T-helper 2 cell treated with Interferon-gamma antibody and Interleukin-4, amounts not matched to agents 100 ng/mL and 5 ng/mL, for 36 hours (primary cell): ENCODE measurements around the gene AQP1. TPM values are rescaled to one million over a fixed set of nuclear protein-coding genes. Genes with fewer than 3 reads are reported as not detected.

Source experiments
- intact Hi-C: fragments of 100-400 bp; cut with micrococcal nuclease; formaldehyde crosslinking; loops from one replicate; pipeline ENCODE4 v1.15.1; 2023
- total RNA-seq: library from RNA; stranded (reverse); gene quantifications from 2 replicates; pipeline ENCODE4 v1.2.3, GENCODE V29; 2022

Gene AQP1
- total RNA-seq, 1 donor from 2014 or later: not detected

DNA sequence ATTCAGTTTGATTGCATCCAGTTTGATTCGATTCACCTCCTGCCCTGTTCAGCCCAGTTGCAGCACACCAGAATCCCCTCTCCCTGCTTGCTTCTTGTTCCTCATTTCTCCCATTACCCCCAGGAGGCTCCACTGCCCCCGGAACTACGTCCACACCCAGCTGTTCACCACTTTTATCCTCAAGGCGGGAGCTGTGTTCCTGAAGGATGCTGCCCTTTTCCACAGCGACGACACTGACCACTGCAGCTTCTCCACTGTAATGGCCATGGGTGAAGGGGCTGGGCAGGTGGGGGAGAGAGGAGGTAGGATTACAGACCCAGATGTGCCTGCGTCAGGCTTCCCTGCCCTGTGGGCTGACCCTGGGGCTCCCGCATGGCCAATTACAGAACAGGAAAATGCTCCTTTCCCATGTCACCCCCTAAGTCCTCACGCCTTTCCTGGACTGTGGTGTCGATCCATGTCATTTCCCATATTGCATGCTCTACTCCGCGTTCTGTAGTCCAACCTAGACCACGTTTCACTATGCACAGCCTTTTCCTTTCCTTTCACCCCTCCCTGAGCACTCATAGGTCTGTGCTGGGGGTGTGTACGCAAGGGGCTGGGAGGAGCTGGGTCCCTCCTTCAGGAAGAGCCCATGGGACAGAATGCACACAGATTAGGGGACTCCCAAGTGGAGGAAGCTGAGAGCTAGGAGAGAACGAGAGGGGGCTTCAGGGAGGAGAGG lies 60.3 kb downstream of the AQP1 start:
- intact Hi-C loops: no loop called here

GRCh38 chr7:30973292-30973691 lies 61.6 kb downstream of the AQP1 start:
- intact Hi-C loops: no loop called here

DNA sequence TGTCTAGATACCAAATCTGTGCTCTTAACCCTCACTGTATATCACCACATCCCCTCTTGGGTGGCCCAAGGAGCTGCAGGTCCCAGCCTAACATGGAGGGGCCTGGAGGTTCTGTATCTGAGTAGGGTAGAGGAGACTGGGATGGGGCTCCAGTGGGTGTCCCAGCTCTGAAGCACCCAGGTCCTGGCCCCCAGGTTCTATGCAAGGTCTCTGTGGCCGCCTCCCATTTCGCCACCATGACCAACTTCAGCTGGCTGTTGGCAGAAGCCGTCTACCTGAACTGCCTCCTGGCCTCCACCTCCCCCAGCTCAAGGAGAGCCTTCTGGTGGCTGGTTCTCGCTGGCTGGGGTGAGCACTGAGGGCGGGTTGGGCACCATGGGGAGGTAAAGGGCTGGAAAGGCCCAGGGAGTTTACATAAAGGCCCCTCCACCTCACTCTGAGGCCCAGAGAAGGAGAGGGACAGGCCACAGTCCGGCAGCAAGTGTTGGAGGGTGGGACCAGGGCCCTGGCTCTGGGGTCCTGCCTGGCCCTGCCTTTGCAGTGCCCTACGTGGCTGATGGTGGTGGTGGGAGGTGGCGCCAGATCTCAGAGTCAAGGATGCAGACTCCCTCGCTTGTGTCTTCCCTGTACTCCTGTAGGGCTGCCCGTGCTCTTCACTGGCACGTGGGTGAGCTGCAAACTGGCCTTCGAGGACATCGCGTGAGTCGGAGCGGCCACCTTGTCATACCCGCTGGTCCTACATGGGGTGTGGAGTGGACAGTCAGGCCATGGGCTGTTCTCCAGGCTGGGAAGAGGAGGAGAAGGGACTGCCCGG lies 62.3 kb downstream of the AQP1 start:
- intact Hi-C loops: loop anchor here (1.0 to 2.0 kb wide), 2 partner anchors 36 to 173 kb away; no protein-coding TSS in a partner anchor

DNA sequence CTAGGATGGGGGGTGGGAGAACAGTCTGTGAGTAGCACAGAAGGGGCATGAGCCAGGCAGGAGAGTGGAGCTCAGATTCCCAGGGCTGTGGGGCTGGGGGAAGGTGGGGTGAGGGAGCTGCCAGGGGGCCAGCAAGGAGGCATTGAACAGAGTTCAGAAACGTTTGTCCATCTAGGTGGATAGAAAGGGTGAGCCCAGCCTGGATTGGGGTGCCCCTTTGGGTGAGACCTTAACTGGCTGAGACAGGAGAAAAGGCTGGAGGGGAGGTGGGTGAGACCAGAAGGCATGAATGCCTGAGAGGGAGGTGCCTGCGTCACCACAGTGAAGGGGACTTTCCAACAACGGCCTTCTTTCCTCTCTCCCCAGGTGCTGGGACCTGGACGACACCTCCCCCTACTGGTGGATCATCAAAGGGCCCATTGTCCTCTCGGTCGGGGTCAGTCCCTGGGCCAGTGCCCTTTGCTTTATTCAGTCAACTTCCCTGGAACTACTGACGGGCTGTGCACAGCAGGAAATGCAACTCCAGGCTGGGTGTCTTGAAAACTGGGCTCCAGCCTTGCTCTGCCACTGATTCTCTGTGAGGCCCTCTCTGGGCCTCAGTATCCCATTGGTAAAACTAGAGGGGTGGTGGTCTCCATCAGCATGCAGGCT lies 63.1 kb downstream of the AQP1 start:
- intact Hi-C loops: loop anchor here (1.0 to 2.0 kb wide), 2 partner anchors 36 to 174 kb away; no protein-coding TSS in a partner anchor

Other genes with a start within 250 kb of the AQP1 start
- gene CRHR2, start 229.4 kb upstream of the AQP1 start, total RNA-seq: not detected in 2 replicates
- 0.77 and 0.89 TPM in 2 replicates for gene INMT, start 159.7 kb upstream of the AQP1 start, total RNA-seq
- gene MINDY4, start 140.4 kb upstream of the AQP1 start, total RNA-seq: 1.2 and 1.3 TPM in 2 replicates
- not detected in 2 replicates for gene GHRHR, start 52.1 kb downstream of the AQP1 start, total RNA-seq
- not detected in 2 replicates for gene ADCYAP1R1, start 140.5 kb downstream of the AQP1 start, total RNA-seq